Glutamatergic neuron (in vitro differentiated cells): ENCODE results near the gene CRYBG2. TPM values are rescaled to one million over a fixed set of nuclear protein-coding genes. Genes with fewer than 3 reads are reported as not detected.
A peak's percentile ranks its signal among the peaks of the same experiment; 100 is the strongest.
"Not testable (repeated sequence)": the region's sequence is repeated elsewhere in the genome, so short reads cannot be mapped to it uniquely, and the experiment has no call there.

ENCODE experiments used
- DNase-seq: peaks from one replicate; pipeline ENCODE4 v3.0.0; 2022
- H3K27ac Mint-ChIP-seq: one replicate; pipeline ENCODE4 v1.8.0; 2020; ENCODE audit warnings: mild to moderate bottlenecking, mixed read lengths, inconsistent platforms; ENCODE audit not compliant: unreplicated experiment
- H3K27me3 Mint-ChIP-seq: one replicate; pipeline ENCODE4 v1.8.0; 2020; ENCODE audit warnings: mild to moderate bottlenecking, moderate library complexity, mixed read lengths, inconsistent platforms; ENCODE audit not compliant: unreplicated experiment
- H3K36me3 Mint-ChIP-seq: one replicate; pipeline ENCODE4 v1.8.0; 2020; ENCODE audit warnings: mild to moderate bottlenecking, mixed read lengths, inconsistent platforms; ENCODE audit not compliant: unreplicated experiment
- H3K4me1 Mint-ChIP-seq: one replicate; pipeline ENCODE4 v1.8.0; 2020; ENCODE audit warnings: mild to moderate bottlenecking, low read depth, mixed read lengths, inconsistent platforms; ENCODE audit not compliant: unreplicated experiment
- H3K4me3 Mint-ChIP-seq: one replicate; pipeline ENCODE4 v1.8.0; 2020; ENCODE audit warnings: mild to moderate bottlenecking, mixed read lengths, inconsistent platforms; ENCODE audit not compliant: unreplicated experiment
- H3K9me3 Mint-ChIP-seq: one replicate; pipeline ENCODE4 v1.8.0; 2020; ENCODE audit warnings: mild to moderate bottlenecking, moderate library complexity, mixed read lengths, inconsistent platforms; ENCODE audit not compliant: unreplicated experiment
- CTCF ChIP-seq: fragments of 200-600 bp; sonication (generic); IDR thresholded peaks from one replicate; pipeline ENCODE4 v1.5.0; 2021; ENCODE audit not compliant: partially characterized antibody, unreplicated experiment
- total RNA-seq: library from RNA; stranded (reverse); fragmentation: NEBNext Ultra II Directional; extraction: Animal tissue kit (Norgen Biotek cat#: 25700); gene quantifications from one replicate; pipeline ENCODE4 v1.2.1, GENCODE V29; 2021; ENCODE audit not compliant: unreplicated experiment

The CRYBG2 gene
- total RNA-seq, 1 donor from 2014 or later = 2.2 TPM

DNA sequence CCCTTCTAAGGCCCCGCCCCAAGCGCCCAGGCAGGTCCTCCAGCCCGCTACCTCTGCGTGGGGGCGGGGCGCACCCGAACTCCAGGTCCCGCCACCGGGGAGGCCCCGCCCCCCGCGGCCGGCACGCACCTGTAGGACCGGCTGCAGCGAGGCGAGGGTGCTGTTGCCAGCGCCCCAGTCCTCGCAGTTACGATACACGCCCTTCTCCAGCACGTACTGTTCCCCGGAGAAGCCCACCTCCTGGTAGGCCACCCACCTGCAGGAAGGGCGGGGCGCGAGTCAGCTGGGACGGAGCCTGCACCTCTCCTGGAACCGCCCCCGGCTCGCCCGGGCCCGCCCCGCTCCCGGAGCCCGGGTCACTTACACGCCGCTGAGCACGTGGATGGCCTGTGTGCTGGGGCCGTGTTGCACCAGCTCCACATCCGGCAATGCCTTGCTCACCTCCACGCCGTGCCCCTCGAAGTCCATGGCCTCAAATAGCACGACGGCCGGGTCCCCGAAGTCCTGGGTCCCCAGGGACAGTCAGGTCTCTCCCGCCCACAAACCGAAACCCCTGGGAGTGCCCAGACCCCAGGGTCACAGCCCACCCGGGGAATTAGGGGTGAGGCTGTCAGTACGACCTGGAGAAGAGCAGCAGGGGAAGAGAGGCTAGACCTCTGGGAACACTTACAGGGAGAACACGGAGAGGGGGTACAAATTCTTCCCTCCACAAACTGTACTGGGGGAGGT is 17.3 kb downstream of the CRYBG2 start:
- peak; percentile 74 for DNase-seq
- peak overlapping the region; percentile 42 for H3K4me3 Mint-ChIP-seq
- no peak for TF ChIP-seq CTCF
- peaks cover 5% of the 10 kb centered on the region for H3K27me3 Mint-ChIP-seq
- H3K4me1 Mint-ChIP-seq = no peaks in the 10 kb centered on the region
- H3K27ac Mint-ChIP-seq = no peak overlapping the region
- H3K36me3 Mint-ChIP-seq = no peaks in the 10 kb centered on the region
- H3K9me3 Mint-ChIP-seq = no peaks in the 10 kb centered on the region

GRCh38 chr1:26335774-26336476 is 18.0 kb downstream of the CRYBG2 start:
- no peak for TF ChIP-seq CTCF
- DNase-seq = no peak
- Mint-ChIP-seq H3K36me3 (no peaks in the 10 kb centered on the region), H3K27me3 (peaks cover 5% of the 10 kb centered on the region), H3K4me1 (no peaks in the 10 kb centered on the region), H3K9me3 (no peaks in the 10 kb centered on the region), H3K4me3 (peak overlapping the region; percentile 91), H3K27ac (no peak overlapping the region)

- DNase-seq, H3K4me3 Mint-ChIP-seq, H3K9me3 Mint-ChIP-seq, H3K27me3 Mint-ChIP-seq, H3K36me3 Mint-ChIP-seq, H3K4me1 Mint-ChIP-seq, H3K27ac Mint-ChIP-seq: not testable (repeated sequence)
Observed at GRCh38 chr1:26333312-26333711, 20.6 kb downstream of the CRYBG2 start.

DNA sequence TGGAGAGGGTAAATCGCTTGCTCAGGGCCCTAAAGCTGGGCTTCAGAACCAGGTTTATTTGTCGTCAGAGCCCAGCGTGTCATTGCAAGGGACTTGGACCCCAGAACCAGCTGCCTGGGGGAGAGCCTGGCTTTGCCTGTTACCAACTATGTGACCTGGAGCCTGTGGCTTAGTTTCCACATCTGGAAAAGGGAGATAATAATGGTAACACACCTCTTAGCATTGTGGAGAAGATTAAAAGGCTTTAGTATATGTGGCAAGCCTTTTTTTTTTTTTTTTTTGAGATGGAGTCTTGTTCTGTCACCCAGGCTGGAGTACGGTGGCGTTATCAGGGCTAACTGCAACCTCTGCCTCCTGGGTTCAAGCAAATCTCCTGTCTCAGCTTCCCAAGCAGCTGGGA is 23.7 kb downstream of the CRYBG2 start:
- no peaks in the 10 kb centered on the region for H3K36me3 Mint-ChIP-seq
- peaks cover 1% of the 10 kb centered on the region for H3K27me3 Mint-ChIP-seq
- no peak for DNase-seq
- no peak for TF ChIP-seq CTCF
- H3K9me3 Mint-ChIP-seq = no peaks in the 10 kb centered on the region
- H3K27ac Mint-ChIP-seq = no peak overlapping the region
- no peak overlapping the region for H3K4me3 Mint-ChIP-seq
- no peaks in the 10 kb centered on the region for H3K4me1 Mint-ChIP-seq

DNA sequence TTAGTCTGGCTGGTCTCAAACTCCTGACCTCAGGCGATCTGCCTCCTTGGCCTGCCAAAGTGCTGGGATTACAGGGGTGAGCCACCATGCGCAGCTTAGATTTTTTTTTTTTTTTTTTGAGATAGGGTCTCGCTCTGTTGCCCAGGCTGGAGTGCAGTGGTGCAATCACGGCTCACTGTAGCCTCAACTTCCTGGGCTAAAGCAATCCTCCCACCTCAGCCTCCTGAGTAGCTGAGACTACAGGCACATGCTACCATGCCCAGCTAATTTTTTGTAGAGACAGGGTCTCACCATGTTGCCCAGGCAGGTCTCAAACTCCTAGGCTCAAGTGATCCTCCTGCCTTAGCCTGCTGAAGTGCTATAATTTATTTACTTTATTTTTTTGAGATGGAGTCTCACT is 24.6 kb downstream of the CRYBG2 start:
- not testable (repeated sequence) for DNase-seq, H3K36me3 Mint-ChIP-seq, H3K27ac Mint-ChIP-seq, H3K27me3 Mint-ChIP-seq, H3K4me3 Mint-ChIP-seq, H3K4me1 Mint-ChIP-seq, H3K9me3 Mint-ChIP-seq

GRCh38 chr1:26328597-26328996 is 25.3 kb downstream of the CRYBG2 start:
- peaks cover 3% of the 10 kb centered on the region for H3K27me3 Mint-ChIP-seq
- H3K36me3 Mint-ChIP-seq = no peaks in the 10 kb centered on the region
- no peaks in the 10 kb centered on the region for H3K9me3 Mint-ChIP-seq
- no peaks in the 10 kb centered on the region for H3K4me1 Mint-ChIP-seq
- DNase-seq = no peak
- no peak for TF ChIP-seq CTCF
- H3K4me3 Mint-ChIP-seq = no peak overlapping the region
- no peak overlapping the region for H3K27ac Mint-ChIP-seq
